Peyer's patch (tissue), 4 donors: Measurements from ENCODE around the gene ATP13A3.

Source experiments
- CTCF ChIP-seq, 6 experiments: fragments of 450-650 bp in 4 of 6; fragments of 200-600 bp in 2 of 6; sonication (generic) in 1 of 6; IDR thresholded peaks; one replicate each; pipeline ENCODE4 v1.5.1; 2017 to 2019; ENCODE audit warnings: antibody characterized with exemption in 6 of 6, mild to moderate bottlenecking in 3 of 6, moderate library complexity in 1 of 6
- POLR2A ChIP-seq, 2 donors: fragments of 450-650 bp; IDR thresholded peaks; one replicate each; pipeline ENCODE4 v1.5.1; 2017; ENCODE audit warnings: antibody characterized with exemption in 2 of 2, mild to moderate bottlenecking in 2 of 2, moderate library complexity in 2 of 2

GRCh38 chr3:194465920-194466570, 20.8 kb downstream of the ATP13A3 start:
- TF ChIP-seq CTCF (IDR thresholded peaks at IDR 0.05), result no peak
- TF ChIP-seq POLR2A (IDR thresholded peaks at IDR 0.05), result no peak
